GM12878 (cell line): ENCODE data around the gene DNAAF8. TPM values are rescaled to one million over a fixed set of nuclear protein-coding genes. Genes with fewer than 3 reads are reported as not detected.

Experiments
- ATAC-seq: fragments of 200-7000 bp; cut with Tn5 transposase; 3 replicates; pipeline ENCODE4 v1.9.1; 2020; ENCODE audit warnings: mild to moderate bottlenecking, moderate library complexity
- BruUV-seq: library from RNA; stranded (reverse); fragments of 400-500 nt; replicated peaks from 2 replicates; lab custom pipeline; 2021; lab: Mats Ljungman, UMichigan
- CTCF ChIA-PET: fragments of 300-600 bp; sonication (Branson Sonifier 250); formaldehyde crosslinking; extraction: SDS; loops from one replicate; lab custom pipeline; 2021; ENCODE audit warnings: inconsistent platforms; lab: Yijun Ruan, JAX
- POLR2A ChIA-PET: fragments of 350-600 bp; formaldehyde crosslinking; extraction: SDS; loops from one replicate; lab custom pipeline; 2021; ENCODE audit warnings: inconsistent platforms; lab: Charles Lee
- RAD21 ChIA-PET: fragments of 300-600 bp; sonication (Branson Sonifier 250); formaldehyde crosslinking; loops from one replicate; lab custom pipeline; 2023; ENCODE audit warnings: antibody characterized with exemption; ENCODE audit not compliant: unreplicated experiment; lab: Charles Lee
- SMC1A ChIA-PET: fragments of 300-600 bp; sonication (Branson Sonifier 250); formaldehyde crosslinking; loops from one replicate; lab custom pipeline; 2023; ENCODE audit not compliant: unreplicated experiment, uncharacterized antibody; lab: Charles Lee
- DNase-seq: peaks from one replicate; pipeline ENCODE4 v3.0.0-alpha.2; 2011; ENCODE audit warnings: low read depth, low spot score
- FAIRE-seq: peaks from 3 replicates; lab custom pipeline; 2011; peaks lifted over from hg19 to GRCh38; lab: Jason Lieb, UNC
- H2AFZ ChIP-seq: 2 replicates; pipeline ENCODE4 v1.6.0; 2011; ENCODE audit warnings: low read depth, low read length, control low read depth; ENCODE audit not compliant: control insufficient read depth
- H3K27ac ChIP-seq: 2 replicates; pipeline ENCODE4 v1.5.1; 2011; ENCODE audit warnings: control low read depth; ENCODE audit not compliant: control insufficient read depth, insufficient read depth
- H3K27me3 ChIP-seq, 2 experiments: replicated peaks in 1 of 2; 2 replicates each; pipeline versions ENCODE4 v1.6.0 to v1.6.1; 2011; ENCODE audit warnings: low read length in 1 of 2; ENCODE audit not compliant: control insufficient read depth in 2 of 2, insufficient read depth in 2 of 2
- H3K36me3 ChIP-seq, 2 experiments: 2 replicates each; pipeline ENCODE4 v1.5.1; 2011; ENCODE audit warnings: low read length in 1 of 2; ENCODE audit not compliant: control insufficient read depth in 2 of 2, insufficient read depth in 2 of 2
- H3K4me1 ChIP-seq: 2 replicates; pipeline ENCODE4 v1.6.1; 2011; ENCODE audit warnings: mild to moderate bottlenecking, low read length, moderate library complexity, mixed read lengths; ENCODE audit not compliant: control insufficient read depth, insufficient read depth
- H3K4me2 ChIP-seq: 2 replicates; pipeline ENCODE4 v1.6.0; 2011; ENCODE audit warnings: control low read depth; ENCODE audit not compliant: control insufficient read depth, insufficient read depth
- H3K4me3 ChIP-seq: fragments of 200-600 bp; sonication (generic); 2 replicates; pipeline ENCODE4 v1.5.1; 2016
- H3K79me2 ChIP-seq: 2 replicates; pipeline ENCODE4 v1.6.0; 2011; ENCODE audit warnings: low read length; ENCODE audit not compliant: control insufficient read depth, insufficient read depth
- H3K9ac ChIP-seq: 2 replicates; pipeline ENCODE4 v1.8.0; 2011; ENCODE audit warnings: low read length, control low read depth, mixed read lengths; ENCODE audit not compliant: control insufficient read depth, insufficient read depth
- H3K9me3 ChIP-seq: replicated peaks from 3 replicates; pipeline ENCODE4 v1.5.1; 2011; ENCODE audit warnings: mild to moderate bottlenecking, low read length; ENCODE audit not compliant: control insufficient read depth, insufficient read depth
- H4K20me1 ChIP-seq: 2 replicates; pipeline ENCODE4 v1.6.0; 2011; ENCODE audit not compliant: control insufficient read depth, insufficient read depth
- BRCA1 ChIP-seq: IDR thresholded peaks from 2 replicates; pipeline ENCODE4 v1.6.1; 2011; ENCODE audit warnings: low read depth, low read length, improper control_type of control experiment
- CEBPZ ChIP-seq: fragments of 150-350 bp; IDR thresholded peaks from 2 replicates; pipeline ENCODE4 v1.6.1; 2016; ENCODE audit warnings: low read depth, low read length
- CHD2 ChIP-seq: IDR thresholded peaks from 2 replicates; pipeline ENCODE4 v1.6.1; 2011; ENCODE audit warnings: low read depth, low read length, improper control_type of control experiment, borderline replicate concordance
- EED ChIP-seq: sonication (generic); IDR thresholded peaks from 2 replicates; pipeline ENCODE4 v1.6.1; 2016; ENCODE audit warnings: antibody characterized with exemption, low read depth
- HDAC2 ChIP-seq: fragments of 200-600 bp; sonication (generic); IDR thresholded peaks from 2 replicates; pipeline ENCODE4 v1.6.1; 2017
- HSF1 ChIP-seq: fragments of 150-350 bp; IDR thresholded peaks from 2 replicates; pipeline ENCODE4 v1.6.1; 2014; ENCODE audit warnings: mild to moderate bottlenecking, low read depth, low read length
- IRF5 ChIP-seq: fragments of 450-650 bp; IDR thresholded peaks from 2 replicates; pipeline ENCODE4 v1.6.1; 2017; ENCODE audit warnings: borderline replicate concordance
- RB1 ChIP-seq: fragments of 450-650 bp; formaldehyde crosslinking; IDR thresholded peaks from 2 replicates; pipeline ENCODE4 v1.6.1; 2017; ENCODE audit warnings: mild to moderate bottlenecking, borderline replicate concordance
- SIN3A ChIP-seq: IDR thresholded peaks from 2 replicates; pipeline ENCODE4 v1.6.1; 2012; ENCODE audit warnings: low read depth, low read length, improper control_type of control experiment
- SP1 ChIP-seq: IDR thresholded peaks from one replicate; pipeline ENCODE4 v1.6.1; 2011; ENCODE audit warnings: low read depth, low read length
- ZBTB40 ChIP-seq: fragments of 450-650 bp; IDR thresholded peaks from 2 replicates; pipeline ENCODE4 v1.6.1; 2016; ENCODE audit warnings: mild to moderate bottlenecking, moderate library complexity, borderline replicate concordance
- ZNF274 ChIP-seq: IDR thresholded peaks from one replicate; pipeline ENCODE4 v1.8.0; 2011; ENCODE audit not compliant: insufficient read length, insufficient read depth
- WGBS: methylation state at CpG from one replicate; pipeline ENCODE4 v1.1.6; 2016; ENCODE audit warnings: low lambda C conversion rate; ENCODE audit not compliant: insufficient replicate concordance, insufficient coverage; ENCODE audit errors: missing lambda C conversion rate; 5-methylcytosine and 5-hydroxymethylcytosine counted together
- in situ Hi-C: fragments of 300-500 bp; cut with MboI; formaldehyde crosslinking; loops from 9 replicates; pipeline ENCODE4 v1.14.3; 2018; ENCODE audit warnings: mixed read lengths
- intact Hi-C: fragments of 100-400 bp; cut with micrococcal nuclease; formaldehyde crosslinking; loops from one replicate; pipeline ENCODE4 v1.14.2; 2022; ENCODE audit not compliant: unreplicated experiment
- polyA plus RNA-seq, 11 experiments: library from polyadenylated mRNA; depleted of rRNA in 4 of 11; unstranded in 6 of 11; stranded (reverse) in 5 of 11; fragments of >200 nt; fragmentation: Nextera tagmentation in 4 of 11; fragmentation: Illumina TruSeq in 1 of 11; extraction: Ambion mirVana in 4 of 11; extraction: Trizol in 1 of 11; gene quantifications; 1 replicate in 1 of 11; 2 replicates in 10 of 11; pipeline versions ENCODE4 v1.2.1 to v1.2.3, GENCODE V29; 2011 to 2016; ENCODE audit warnings: inconsistent platforms in 2 of 11, missing spikeins in 2 of 11, low read depth in 1 of 11
- total RNA-seq, 4 experiments: library from RNA; depleted of rRNA in 3 of 4; stranded (reverse); fragments of >200 nt in 3 of 4; fragmentation: Illumina TruSeq in 1 of 4; extraction: Trizol in 1 of 4; gene quantifications; 2 replicates each; pipeline versions ENCODE4 v1.2.1 to v1.2.3, GENCODE V29; 2013 to 2021

The DNAAF8 gene
- total and polyA plus RNA-seq, 10 of the 15 experiments (the other 5 are each of a cell fraction or from before 2014, with no cell fraction given), result 0.01 to 0.78 (median 0.22) TPM; not detected in 2

- Histone ChIP-seq H3K4me3 (peak within 1 kb of the TSS; percentile 94), H3K9ac (peak within 1 kb of the TSS; percentile 92), H3K79me2 (peaks cover 11% of the 10 kb centered on the region), H2AFZ (peak within 1 kb of the TSS; percentile 77), H4K20me1 (no peaks in the 10 kb centered on the region), H3K9me3 (no peaks in the 10 kb centered on the region), H3K4me2 (peak within 1 kb of the TSS; percentile 99), H3K27ac (peak within 1 kb of the TSS; percentile 74), H3K36me3 (peaks cover 2 to 21% of the 10 kb centered on the region in 2 experiments; a peak in 3 of 4 replicates), H3K27me3 (no peaks in the 10 kb centered on the region), H3K4me1 (peaks cover 12% of the 10 kb centered on the region)
- no TSS peak for BruUV-seq
- peak; percentile 76 for DNase-seq
- in situ Hi-C loops (no loop called here), intact Hi-C loops (loop anchor here (5.0 kb wide), 1 partner anchor 264 kb away; the partner anchor contains the start of gene SEC14L5)
- peak; percentile 99 for FAIRE-seq
- ChIA-PET RAD21 (interaction anchor here (1.0 to 1.9 kb wide), 2 partner anchors 41 to 77 kb away, joined by 3 to 7 read pairs; partner anchors contain the start of genes ANKS3 and DNAAF8), POLR2A (interaction anchor here (0.5 to 1.3 kb wide), 4 partner anchors 10 to 109 kb away, joined by 3 to 6 read pairs (median 5); partner anchors contain the start of genes ANKS3, DNAAF8 and ROGDI), SMC1A (no interaction called here), CTCF (interaction anchor here (1.0 to 1.9 kb wide), 2 partner anchors 69 to 105 kb away, joined by 3 to 5 read pairs; partner anchors contain the start of gene MGRN1)
- ATAC-seq, result peak; percentile 97
- under 1% methylated on average over 85 of the region's 91 CpGs for WGBS
- TF ChIP-seq EED (no peak), BRCA1 (no peak), HSF1 (no peak), ZBTB40 (no peak), SIN3A (no peak; the same call in 1 of the 2 replicates), CEBPZ (no peak), RB1 (no peak), IRF5 (no peak), CHD2 (peak; percentile 75), ZNF274 (no peak), HDAC2 (no peak), SP1 (peak; percentile 90)
Measured at GRCh38 chr16:4693296-4693955, 40.9 kb upstream of the DNAAF8 start, which contains the start of gene NUDT16L1. NUDT16L1 (plus strand) TSS chr16:4693562; CDS start chr16:4693727, 165 bp downstream.
